ENCODE measurements around the gene ERLEC1.
A peak's percentile ranks its signal among the peaks of the same experiment; 100 is the strongest.

Gene ERLEC1

GRCh38 chr2:53780056-53780455 is 6.8 kb upstream of the ERLEC1 start:
- TF ChIP-seq, protein P1, sequence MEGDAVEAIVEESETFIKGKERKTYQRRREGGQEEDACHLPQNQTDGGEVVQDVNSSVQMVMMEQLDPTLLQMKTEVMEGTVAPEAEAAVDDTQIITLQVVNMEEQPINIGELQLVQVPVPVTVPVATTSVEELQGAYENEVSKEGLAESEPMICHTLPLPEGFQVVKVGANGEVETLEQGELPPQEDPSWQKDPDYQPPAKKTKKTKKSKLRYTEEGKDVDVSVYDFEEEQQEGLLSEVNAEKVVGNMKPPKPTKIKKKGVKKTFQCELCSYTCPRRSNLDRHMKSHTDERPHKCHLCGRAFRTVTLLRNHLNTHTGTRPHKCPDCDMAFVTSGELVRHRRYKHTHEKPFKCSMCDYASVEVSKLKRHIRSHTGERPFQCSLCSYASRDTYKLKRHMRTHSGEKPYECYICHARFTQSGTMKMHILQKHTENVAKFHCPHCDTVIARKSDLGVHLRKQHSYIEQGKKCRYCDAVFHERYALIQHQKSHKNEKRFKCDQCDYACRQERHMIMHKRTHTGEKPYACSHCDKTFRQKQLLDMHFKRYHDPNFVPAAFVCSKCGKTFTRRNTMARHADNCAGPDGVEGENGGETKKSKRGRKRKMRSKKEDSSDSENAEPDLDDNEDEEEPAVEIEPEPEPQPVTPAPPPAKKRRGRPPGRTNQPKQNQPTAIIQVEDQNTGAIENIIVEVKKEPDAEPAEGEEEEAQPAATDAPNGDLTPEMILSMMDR (IDR thresholded peaks at IDR 0.05; ENCODE audit: borderline replicate concordance, insufficient read depth, low read depth, low read length) = no peak
- H3K4me3 ChIP-seq (ENCODE audit: low read depth, low read length) = no peak overlapping the region

DNA sequence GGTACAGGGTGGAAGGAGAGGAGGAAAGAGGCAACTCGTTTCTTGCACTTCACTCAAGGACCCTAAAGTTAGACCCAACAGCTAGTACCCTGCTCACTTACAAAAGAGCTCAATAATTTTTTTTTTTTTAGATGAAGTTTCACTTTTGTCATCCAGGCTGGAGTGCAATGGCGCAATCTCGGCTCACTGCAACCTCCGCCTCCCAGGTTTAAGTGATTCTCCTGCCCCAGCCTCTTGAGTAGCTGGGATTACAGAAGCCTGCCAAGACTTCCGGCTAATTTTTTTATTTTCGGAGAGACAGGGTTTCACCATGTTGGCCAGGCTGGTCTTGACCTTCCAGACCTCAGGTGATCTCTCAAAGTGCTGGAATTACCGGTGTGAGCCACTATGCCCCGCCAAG is 4.2 kb upstream of the ERLEC1 start:
- TF ChIP-seq, protein P1 (IDR thresholded peaks at IDR 0.05; ENCODE audit: borderline replicate concordance, insufficient read depth, low read depth, low read length) = no peak
- no peak overlapping the region for H3K4me3 ChIP-seq (ENCODE audit: low read depth, low read length)

- TF ChIP-seq, protein P1 (IDR thresholded peaks at IDR 0.05; ENCODE audit: borderline replicate concordance, insufficient read depth, low read depth, low read length) = no peak
- H3K4me3 ChIP-seq (ENCODE audit: low read depth, low read length) = no peak overlapping the region
Observed at GRCh38 chr2:53784436-53784835, 2.4 kb upstream of the ERLEC1 start.

- TF ChIP-seq, protein P1 (IDR thresholded peaks at IDR 0.05; ENCODE audit: borderline replicate concordance, insufficient read depth, low read depth, low read length) = no peak
Observed at GRCh38 chr2:53785366-53785765, 1.5 kb upstream of the ERLEC1 start.

GRCh38 chr2:53786352-53786704 is 516 bp upstream of the ERLEC1 start:
- TF ChIP-seq, protein P1 (IDR thresholded peaks at IDR 0.05; ENCODE audit: borderline replicate concordance, insufficient read depth, low read depth, low read length) = no peak
- peak overlapping the region; percentile 91 for H3K4me3 ChIP-seq (ENCODE audit: low read depth, low read length)

More at GRCh38 chr2:53785366-53785765, 1.5 kb upstream of the ERLEC1 start:
- H3K4me3 ChIP-seq (ENCODE audit: low read depth, low read length) = peak overlapping the region; percentile 5

- TF ChIP-seq, protein P1 (IDR thresholded peaks at IDR 0.05; ENCODE audit: borderline replicate concordance, insufficient read depth, low read depth, low read length) = no peak
- peak overlapping the region; percentile 91 for H3K4me3 ChIP-seq (ENCODE audit: low read depth, low read length)
Observed at GRCh38 chr2:53787614-53788289, 908 bp downstream of the ERLEC1 start.

GRCh38 chr2:53793261-53793660 is 6.4 kb downstream of the ERLEC1 start:
- no peak overlapping the region for H3K4me3 ChIP-seq (ENCODE audit: low read depth, low read length)
- TF ChIP-seq, protein P1 (IDR thresholded peaks at IDR 0.05; ENCODE audit: borderline replicate concordance, insufficient read depth, low read depth, low read length) = no peak

Measured in GM12875 (cell line).